ENCODE results near the gene PEF1.
A peak's percentile ranks its signal among the peaks of the same experiment; 100 is the strongest.

PEF1 gene, protein sequence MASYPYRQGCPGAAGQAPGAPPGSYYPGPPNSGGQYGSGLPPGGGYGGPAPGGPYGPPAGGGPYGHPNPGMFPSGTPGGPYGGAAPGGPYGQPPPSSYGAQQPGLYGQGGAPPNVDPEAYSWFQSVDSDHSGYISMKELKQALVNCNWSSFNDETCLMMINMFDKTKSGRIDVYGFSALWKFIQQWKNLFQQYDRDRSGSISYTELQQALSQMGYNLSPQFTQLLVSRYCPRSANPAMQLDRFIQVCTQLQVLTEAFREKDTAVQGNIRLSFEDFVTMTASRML

DNA sequence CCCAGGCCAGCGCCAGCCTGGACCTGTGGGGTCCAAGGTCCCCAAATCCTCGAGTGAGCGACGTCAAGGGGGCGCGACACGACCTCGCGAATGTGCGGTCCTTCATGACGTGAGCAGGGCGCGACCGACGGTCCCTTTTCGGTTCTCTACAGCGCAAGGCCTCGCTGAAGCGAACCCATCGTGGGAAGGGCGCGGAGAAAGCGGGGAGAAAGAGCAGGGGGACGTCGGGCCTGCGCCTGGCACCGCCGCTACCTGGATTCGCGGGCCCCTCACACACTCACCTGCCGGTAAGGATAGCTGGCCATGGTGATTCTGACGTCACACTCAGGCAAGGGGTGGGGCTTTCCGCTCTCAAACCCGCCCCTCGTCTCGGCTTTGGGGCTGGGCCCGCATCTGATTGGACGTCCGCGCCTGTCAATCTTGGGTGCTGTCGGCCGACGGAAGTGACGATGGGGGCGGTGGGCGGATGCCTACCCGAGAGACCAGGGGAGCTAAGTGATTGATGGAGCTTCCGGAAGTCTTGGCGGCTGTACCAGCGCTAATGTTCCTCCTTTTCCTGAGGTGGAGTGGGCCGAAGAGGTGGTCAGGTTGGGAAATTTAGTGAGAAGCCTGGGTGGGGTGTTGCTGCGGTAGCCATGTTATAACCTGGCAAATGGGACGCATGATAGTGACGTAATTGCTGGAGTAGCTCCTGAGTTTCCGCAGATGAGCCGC lies at the start of gene PEF1:
Gene PEF1 (minus strand): TSS at position 317 of the 714 bp plus-strand sequence. CDS start 12 bp downstream, at position 305.
- DNase-seq (ENCODE audit: low read depth in 3 of 3) = peak; percentile 99

GRCh38 chr1:31693231-31693630 lies 48.6 kb upstream of the PEF1 start:
- DNase-seq (ENCODE audit: low read depth in 3 of 3) = no peak

GRCh38 chr1:31691951-31692350 lies 47.3 kb upstream of the PEF1 start:
- no peak for DNase-seq (ENCODE audit: low read depth in 3 of 3)

DNA sequence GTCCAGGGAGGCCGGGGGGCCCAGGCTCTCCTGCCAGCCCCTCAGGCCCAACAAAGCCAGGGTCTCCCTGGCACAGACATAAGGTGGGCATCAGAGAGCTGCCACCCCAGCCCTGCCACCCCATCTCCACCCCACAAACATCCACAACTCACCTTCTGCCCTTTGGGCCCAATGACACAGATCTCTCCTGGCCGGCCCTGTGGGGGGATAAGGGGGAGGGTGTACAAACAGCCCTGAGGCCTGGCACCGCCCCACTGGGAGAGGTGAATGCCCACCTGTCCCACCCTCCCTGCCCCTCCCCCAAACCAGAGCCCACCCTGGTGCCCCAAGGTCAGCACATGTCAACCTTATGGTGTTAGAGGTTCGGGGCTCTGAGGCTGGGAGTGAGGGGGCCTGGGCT lies 46.8 kb upstream of the PEF1 start:
- no peak for DNase-seq (ENCODE audit: low read depth in 3 of 3)

GRCh38 chr1:31690921-31691320 lies 46.2 kb upstream of the PEF1 start:
- DNase-seq (ENCODE audit: low read depth in 3 of 3) = no peak

DNA sequence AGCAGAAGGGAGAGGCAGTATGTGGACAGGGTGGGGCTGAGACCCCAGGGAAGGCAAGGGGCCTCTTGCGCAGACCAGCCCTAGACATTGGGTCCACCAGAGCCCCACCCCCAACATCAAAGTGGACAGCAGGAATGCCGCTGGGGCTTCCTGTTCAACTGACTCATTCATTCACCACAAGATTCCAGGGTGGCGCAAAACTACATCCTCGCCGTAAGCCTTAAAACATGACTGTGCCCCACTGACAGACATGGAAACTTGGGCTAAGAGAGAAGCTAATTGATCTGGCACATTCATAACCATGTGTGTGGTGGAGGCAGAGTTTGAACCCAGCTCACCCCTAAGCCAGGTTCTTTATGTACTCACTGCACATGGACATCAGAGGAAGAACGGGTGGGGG lies 45.2 kb upstream of the PEF1 start:
- no peak for DNase-seq (ENCODE audit: low read depth in 3 of 3)

GRCh38 chr1:31689379-31689778 lies 44.7 kb upstream of the PEF1 start:
- no peak for DNase-seq (ENCODE audit: low read depth in 3 of 3)

- DNase-seq (ENCODE audit: low read depth in 3 of 3) = no peak
Observed at GRCh38 chr1:31688233-31688918, 43.7 kb upstream of the PEF1 start.

DNA sequence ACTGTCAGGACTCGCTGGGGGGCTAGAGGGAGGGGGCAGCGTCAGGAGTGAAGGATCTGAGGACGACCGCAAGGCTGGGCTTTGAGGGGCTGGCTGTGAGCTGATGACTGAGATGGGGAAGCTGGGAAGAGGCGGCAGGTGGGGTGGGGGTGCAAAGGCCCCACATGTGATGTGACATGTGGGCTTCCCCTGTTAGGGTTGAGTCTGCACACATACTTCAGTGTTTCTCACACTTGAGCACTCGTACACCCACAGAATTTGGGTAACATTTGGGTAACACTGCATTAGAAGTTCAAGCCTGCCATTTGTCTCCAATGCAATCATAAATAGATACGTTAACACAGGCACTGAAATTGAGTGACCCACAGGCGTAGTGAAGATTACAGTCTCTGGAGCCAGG lies 42.9 kb upstream of the PEF1 start:
- DNase-seq (ENCODE audit: low read depth in 3 of 3) = no peak

- DNase-seq (ENCODE audit: low read depth in 3 of 3) = no peak
Observed at GRCh38 chr1:31685795-31686194, 41.1 kb upstream of the PEF1 start.

- no peak for DNase-seq (ENCODE audit: low read depth in 3 of 3)
Observed at GRCh38 chr1:31683997-31684396, 39.3 kb upstream of the PEF1 start.

GRCh38 chr1:31681415-31681814 lies 36.7 kb upstream of the PEF1 start:
- no peak for DNase-seq (ENCODE audit: low read depth in 3 of 3)

- DNase-seq (ENCODE audit: low read depth in 3 of 3) = no peak
Observed at GRCh38 chr1:31679676-31680230, 35.1 kb upstream of the PEF1 start.

DNA sequence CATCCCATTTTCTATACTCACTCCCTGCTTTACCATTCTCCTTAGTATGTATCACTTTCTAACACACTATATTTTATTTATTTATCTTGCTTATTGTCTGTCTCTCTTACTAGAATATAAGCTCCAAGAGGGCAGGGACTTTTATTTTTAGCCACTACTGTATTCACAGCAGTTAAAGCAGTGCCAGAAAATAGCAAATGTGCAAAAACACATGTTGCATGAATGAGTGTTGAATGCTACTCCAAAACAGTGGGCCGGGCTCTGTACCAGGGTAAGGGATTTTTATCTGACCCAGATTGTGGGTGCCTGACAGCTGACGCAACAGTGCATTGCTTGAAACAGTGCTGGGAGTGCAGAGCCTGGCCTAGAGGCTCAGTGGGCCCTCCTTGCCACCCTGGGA lies 34.4 kb upstream of the PEF1 start:
- DNase-seq (ENCODE audit: low read depth in 3 of 3) = no peak

DNA sequence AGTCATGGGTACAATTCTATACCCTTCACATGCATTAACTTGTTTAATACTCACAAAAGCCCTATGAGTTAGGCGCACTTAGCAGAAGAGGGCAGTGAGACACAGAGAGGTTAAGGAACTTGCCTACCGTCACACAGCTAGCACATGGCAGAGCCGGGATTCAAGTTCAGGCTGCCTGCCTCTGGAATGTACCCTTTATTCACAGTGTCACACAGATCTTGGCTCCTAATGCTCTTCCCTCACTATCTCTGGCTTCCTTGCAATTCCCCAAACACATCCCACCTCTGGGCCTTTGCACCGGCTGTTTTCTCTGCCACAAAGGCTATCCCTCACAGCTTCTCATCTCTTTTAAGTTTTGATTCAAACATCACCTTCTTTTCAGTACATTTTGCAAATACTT lies 34.0 kb upstream of the PEF1 start:
- no peak for DNase-seq (ENCODE audit: low read depth in 3 of 3)

DNA sequence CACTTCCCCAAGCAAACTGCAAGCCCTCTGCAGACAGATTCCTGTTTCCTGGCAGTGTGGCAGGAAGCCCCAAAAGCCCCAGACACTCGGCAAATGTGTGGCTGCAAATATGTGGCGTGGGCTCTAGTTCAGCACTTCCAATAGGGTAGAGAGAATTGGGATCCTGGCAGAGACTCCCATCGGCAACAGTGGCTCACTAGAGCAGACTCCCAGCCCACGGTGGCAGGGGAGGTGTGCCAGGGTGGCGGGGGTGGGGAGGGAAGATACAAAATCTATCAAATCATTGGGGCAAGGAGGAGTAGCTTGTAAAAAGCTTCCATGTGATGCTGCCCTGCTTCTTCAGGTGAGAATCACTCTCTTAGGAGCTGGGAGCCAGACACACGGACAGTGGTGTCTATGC lies 33.3 kb upstream of the PEF1 start:
- no peak for DNase-seq (ENCODE audit: low read depth in 3 of 3)

DNA sequence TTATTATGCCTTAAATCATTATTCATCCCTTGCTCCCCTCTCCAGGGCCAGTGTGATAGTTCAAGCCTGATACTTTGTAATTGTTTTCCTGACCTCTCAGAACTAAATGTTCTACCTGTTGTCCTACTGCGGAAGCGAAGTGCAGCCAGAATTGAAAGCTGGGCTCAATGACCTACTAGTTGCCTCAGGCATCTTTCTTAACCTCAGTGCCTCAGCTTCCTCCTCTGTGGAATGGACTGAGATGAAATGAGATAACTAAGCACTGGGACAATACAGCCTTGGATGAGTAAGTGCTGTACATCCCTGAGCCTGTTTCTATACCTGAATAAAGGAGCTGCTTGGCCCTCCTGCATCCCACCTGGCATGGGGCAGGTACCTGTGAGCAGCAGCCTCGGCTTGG lies 32.7 kb upstream of the PEF1 start:
- DNase-seq (ENCODE audit: low read depth in 3 of 3) = no peak

- DNase-seq (ENCODE audit: low read depth in 3 of 3) = no peak
Observed at GRCh38 chr1:31675756-31676155, 31.1 kb upstream of the PEF1 start.

- DNase-seq (ENCODE audit: low read depth in 3 of 3) = no peak
Observed at GRCh38 chr1:31675161-31675560, 30.5 kb upstream of the PEF1 start.

DNA sequence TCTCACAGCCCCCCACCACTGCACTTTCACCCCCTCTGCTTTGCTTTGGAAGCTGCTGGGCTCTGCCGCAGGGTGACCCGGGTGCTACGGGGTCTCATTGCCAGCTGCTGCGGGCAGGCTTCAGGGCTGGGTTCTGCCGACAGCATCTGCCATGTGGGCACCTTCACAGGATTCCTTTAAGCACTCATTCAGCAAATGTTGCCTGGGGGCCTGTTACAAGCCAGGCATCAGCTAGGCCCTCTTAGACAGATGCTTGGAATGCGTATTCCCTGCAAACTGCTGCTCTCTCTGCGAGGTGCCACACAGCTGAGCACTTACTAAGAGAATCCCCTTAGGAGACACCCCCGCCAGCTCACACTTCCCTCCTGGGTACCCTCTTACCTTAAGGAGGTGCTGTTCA lies 29.9 kb upstream of the PEF1 start:
- no peak for DNase-seq (ENCODE audit: low read depth in 3 of 3)

GRCh38 chr1:31673433-31673832 lies 28.8 kb upstream of the PEF1 start:
- no peak for DNase-seq (ENCODE audit: low read depth in 3 of 3)

- DNase-seq (ENCODE audit: low read depth in 3 of 3) = no peak
Observed at GRCh38 chr1:31672986-31673385, 28.3 kb upstream of the PEF1 start.
